Keratinocyte (primary cell): ENCODE measurements around the gene LDAH. TPM values are rescaled to one million over a fixed set of nuclear protein-coding genes. Genes with fewer than 3 reads are reported as not detected.

Source experiments
- DNase-seq: peaks from one replicate; pipeline ENCODE4 v3.0.0-alpha.2; 2011; ENCODE audit warnings: low read depth, missing footprints, low spot score
- FAIRE-seq: peaks from 2 replicates; lab custom pipeline; 2011; peaks lifted over from hg19 to GRCh38; lab: Jason Lieb, UNC
- H2AFZ ChIP-seq: 2 replicates; pipeline ENCODE4 v1.6.0; 2012; ENCODE audit warnings: low read length, control low read depth, inconsistent platforms; ENCODE audit not compliant: control insufficient read depth
- H3K27ac ChIP-seq: 2 replicates; pipeline ENCODE4 v1.5.1; 2011; ENCODE audit warnings: low read length; ENCODE audit not compliant: control insufficient read depth, insufficient read depth
- H3K27me3 ChIP-seq: 3 replicates; pipeline ENCODE4 v1.6.0; 2011; ENCODE audit warnings: low read length; ENCODE audit not compliant: control insufficient read depth, insufficient read depth; ENCODE audit errors: extremely low read depth
- H3K36me3 ChIP-seq, 2 experiments: 2 replicates in 1 of 2; 3 replicates in 1 of 2; pipeline ENCODE4 v1.5.1; 2011; ENCODE audit warnings: low read length in 2 of 2, mild to moderate bottlenecking in 1 of 2; ENCODE audit not compliant: control insufficient read depth in 2 of 2, insufficient read depth in 2 of 2; ENCODE audit errors: extremely low read depth in 1 of 2
- H3K4me1 ChIP-seq: 3 replicates; pipeline ENCODE4 v1.5.1; 2011; ENCODE audit warnings: low read length; ENCODE audit not compliant: control insufficient read depth, insufficient read depth; ENCODE audit errors: extremely low read depth
- H3K4me2 ChIP-seq: 3 replicates; pipeline ENCODE4 v1.6.0; 2011; ENCODE audit warnings: low read depth, low read length; ENCODE audit not compliant: control insufficient read depth, insufficient read depth; ENCODE audit errors: extremely low read depth
- H3K4me3 ChIP-seq, 3 experiments: fragments of 200-600 bp in 1 of 3; sonication (generic) in 1 of 3; 2 replicates in 2 of 3; 3 replicates in 1 of 3; pipeline ENCODE4 v1.5.1; 2011 to 2016; ENCODE audit warnings: low read length in 3 of 3, mild to moderate bottlenecking in 3 of 3, control low read depth in 2 of 3, inconsistent platforms in 1 of 3, low read depth in 1 of 3, mixed read lengths in 1 of 3, mixed run types in 1 of 3, moderate library complexity in 1 of 3; ENCODE audit not compliant: control insufficient read depth in 2 of 3, insufficient read depth in 2 of 3; ENCODE audit errors: extremely low read depth in 1 of 3
- H3K79me2 ChIP-seq: 2 replicates; pipeline ENCODE4 v1.6.0; 2012; ENCODE audit warnings: low read length; ENCODE audit not compliant: control insufficient read depth, insufficient read depth
- H3K9ac ChIP-seq: 3 replicates; pipeline ENCODE4 v1.6.0; 2011; ENCODE audit warnings: low read length; ENCODE audit not compliant: control insufficient read depth, insufficient read depth; ENCODE audit errors: extremely low read depth
- H3K9me1 ChIP-seq: 3 replicates; pipeline ENCODE4 v1.6.0; 2011; ENCODE audit warnings: low read length; ENCODE audit not compliant: control insufficient read depth, insufficient read depth; ENCODE audit errors: extremely low read depth
- H3K9me3 ChIP-seq: 2 replicates; pipeline ENCODE4 v1.5.1; 2012; ENCODE audit warnings: low read depth, low read length; ENCODE audit not compliant: control insufficient read depth
- H4K20me1 ChIP-seq: 3 replicates; pipeline ENCODE4 v1.6.0; 2011; ENCODE audit warnings: low read length; ENCODE audit not compliant: control insufficient read depth, insufficient read depth; ENCODE audit errors: extremely low read depth
- CTCF ChIP-seq, 3 experiments: IDR thresholded peaks in 1 of 3; conservative IDR thresholded peaks in 1 of 3; optimal IDR thresholded peaks in 1 of 3; 2 replicates in 2 of 3; 3 replicates in 1 of 3; pipeline versions ENCODE3 to v1.5.1; 2011; ENCODE audit warnings: low read length in 3 of 3, mild to moderate bottlenecking in 3 of 3, moderate library complexity in 2 of 3, control low read depth in 1 of 3, inconsistent platforms in 1 of 3; ENCODE audit not compliant: insufficient read depth in 2 of 3; ENCODE audit errors: extremely low read depth in 1 of 3
- EZH2 ChIP-seq: IDR thresholded peaks from one replicate; pipeline ENCODE4 v1.6.1; 2012; ENCODE audit warnings: inconsistent platforms, mild to moderate bottlenecking, low read length, moderate library complexity
- dilution Hi-C: fragments of 300-500 bp; cut with MboI; formaldehyde crosslinking; loops from one replicate; pipeline ENCODE4 v1.7.0; 2020; ENCODE audit warnings: low sequenced_read_pairs; ENCODE audit not compliant: extremely low pct_ligation_motif_present
- polyA plus RNA-seq, 5 experiments: library from polyadenylated mRNA; depleted of rRNA in 3 of 5; stranded (reverse) in 3 of 5; stranded (forward) in 1 of 5; unstranded in 1 of 5; fragments of >200 nt; gene quantifications; 1 replicate in 1 of 5; 2 replicates in 3 of 5; 3 replicates in 1 of 5; pipeline versions ENCODE4 v1.2.1 to v1.2.3, GENCODE V29; 2011 to 2012; ENCODE audit warnings: missing spikeins in 2 of 5, low read depth in 1 of 5, low replicate concordance in 1 of 5

LDAH gene
- polyA plus RNA-seq, 1 donor (not counting 4 experiments of a cell fraction or from before 2014, with no cell fraction given) = 22.7 TPM

GRCh38 chr2:20823917-20824316 is 1.0 kb upstream of the LDAH start:
- Histone ChIP-seq H4K20me1 (no peaks in the 10 kb centered on the region), H3K79me2 (peaks cover 11% of the 10 kb centered on the region), H3K9ac (no peak overlapping the region), H3K36me3 (no peaks in the 10 kb centered on the region), H3K4me2 (no peak overlapping the region), H3K4me3 (no peak overlapping the region), H3K4me1 (peaks cover 5% of the 10 kb centered on the region), H3K9me1 (no peaks in the 10 kb centered on the region), H3K27me3 (no peaks in the 10 kb centered on the region), H3K9me3 (no peaks in the 10 kb centered on the region), H3K27ac (no peak overlapping the region), H2AFZ (no peak overlapping the region)
- FAIRE-seq = no peak
- TF ChIP-seq CTCF (optimal IDR thresholded peaks at IDR 0.05 in 1 of 3, IDR thresholded peaks at IDR 0.05 in 1 of 3, conservative IDR thresholded peaks at IDR 0.05 in 1 of 3; ENCODE audit: extremely low read depth in 1 of 3, insufficient read depth in 2 of 3, low read length in 3 of 3) (no peak), EZH2 (no peak)
- dilution Hi-C loops = no loop called here
- no peak for DNase-seq

- H3K4me1 ChIP-seq = peaks cover 5% of the 10 kb centered on the region
- no peak overlapping the region for H3K9ac ChIP-seq
- no peaks in the 10 kb centered on the region for H3K9me1 ChIP-seq
- no peak overlapping the region for H3K27ac ChIP-seq
- no peak for FAIRE-seq
- peaks cover 44% of the 10 kb centered on the region for H3K79me2 ChIP-seq
- TF ChIP-seq CTCF (optimal IDR thresholded peaks at IDR 0.05 in 1 of 3, IDR thresholded peaks at IDR 0.05 in 1 of 3, conservative IDR thresholded peaks at IDR 0.05 in 1 of 3; ENCODE audit: extremely low read depth in 1 of 3, insufficient read depth in 2 of 3, low read length in 3 of 3) (no peak), EZH2 (no peak)
- dilution Hi-C loops = no loop called here
- H4K20me1 ChIP-seq = no peaks in the 10 kb centered on the region
- no peak overlapping the region for H3K4me2 ChIP-seq
- no peaks in the 10 kb centered on the region for H3K36me3 ChIP-seq
- H2AFZ ChIP-seq = no peak overlapping the region
- no peak for DNase-seq
- H3K9me3 ChIP-seq = no peaks in the 10 kb centered on the region
- H3K27me3 ChIP-seq = no peaks in the 10 kb centered on the region
- no peak overlapping the region for H3K4me3 ChIP-seq
Observed at GRCh38 chr2:20818820-20819219, 4.1 kb downstream of the LDAH start.
